Neural crest cell (in vitro differentiated cells): ENCODE results near the gene MMD2. TPM values are rescaled to one million over a fixed set of nuclear protein-coding genes. Genes with fewer than 3 reads are reported as not detected.

Source experiments
- DNase-seq: peaks from one replicate; pipeline ENCODE4 v3.0.0; 2021; ENCODE audit warnings: low read depth, mixed read lengths, low spot score
- H3K27ac Mint-ChIP-seq: one replicate; pipeline ENCODE4 v1.8.0; 2021; ENCODE audit warnings: mild to moderate bottlenecking, mixed read lengths; ENCODE audit not compliant: unreplicated experiment
- H3K27me3 Mint-ChIP-seq: 2 replicates; pipeline ENCODE4 v1.8.0; 2021; ENCODE audit warnings: low read depth, mild to moderate bottlenecking, mixed read lengths
- H3K36me3 Mint-ChIP-seq: 2 replicates; pipeline ENCODE4 v1.8.0; 2021; ENCODE audit warnings: low read depth, mild to moderate bottlenecking, mixed read lengths
- H3K4me1 Mint-ChIP-seq: 2 replicates; pipeline ENCODE4 v1.8.0; 2021; ENCODE audit warnings: mixed read lengths
- H3K4me3 Mint-ChIP-seq: one replicate; pipeline ENCODE4 v1.8.0; 2021; ENCODE audit warnings: mild to moderate bottlenecking, mixed read lengths
- H3K9me3 Mint-ChIP-seq: 2 replicates; pipeline ENCODE4 v1.8.0; 2021; ENCODE audit warnings: mixed read lengths
- CTCF ChIP-seq: fragments of 200-600 bp; sonication (generic); conservative IDR thresholded peaks from 2 replicates; pipeline ENCODE4 v1.5.0; 2021; ENCODE audit warnings: antibody characterized with exemption, mild to moderate bottlenecking
- total RNA-seq: library from RNA; stranded (reverse); gene quantifications from 2 replicates; pipeline ENCODE4 v1.2.1, GENCODE V29; 2021

Gene MMD2
- total RNA-seq, 1 donor from 2014 or later: not detected

GRCh38 chr7:4876586-4876985 is 82.4 kb downstream of the MMD2 start:
- H3K4me3 Mint-ChIP-seq: peak overlapping the region; percentile 9
- H3K9me3 Mint-ChIP-seq: no peaks in the 10 kb centered on the region
- no peak for DNase-seq
- H3K36me3 Mint-ChIP-seq: no peaks in the 10 kb centered on the region
- no peak overlapping the region for H3K27ac Mint-ChIP-seq
- no peak for TF ChIP-seq CTCF
- H3K27me3 Mint-ChIP-seq: no peaks in the 10 kb centered on the region
- H3K4me1 Mint-ChIP-seq: peaks cover 16% of the 10 kb centered on the region

DNA sequence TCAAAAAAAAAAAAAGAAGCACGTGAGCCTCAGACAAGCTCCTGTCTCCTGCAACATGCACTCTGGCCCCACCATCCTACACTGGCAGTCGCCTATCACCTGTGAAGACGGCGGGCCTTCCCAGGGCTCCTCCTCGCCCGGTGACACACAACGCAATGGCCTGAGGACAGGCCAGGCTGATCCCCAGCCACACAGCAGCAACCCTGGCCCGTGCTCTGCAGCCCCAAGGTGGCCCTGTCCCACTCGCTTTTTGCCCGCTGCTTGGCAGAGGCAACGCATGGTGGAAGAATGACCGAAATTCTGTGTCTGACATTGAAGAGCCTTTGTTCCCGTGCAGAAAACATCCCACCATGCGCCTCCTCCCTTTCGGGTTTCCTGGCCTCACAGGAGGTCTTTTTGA is 83.6 kb downstream of the MMD2 start:
- Mint-ChIP-seq H3K27me3 (no peaks in the 10 kb centered on the region), H3K4me1 (peaks cover 12% of the 10 kb centered on the region), H3K36me3 (no peaks in the 10 kb centered on the region), H3K4me3 (no peak overlapping the region), H3K9me3 (no peaks in the 10 kb centered on the region), H3K27ac (no peak overlapping the region)
- no peak for DNase-seq
- TF ChIP-seq CTCF: no peak

DNA sequence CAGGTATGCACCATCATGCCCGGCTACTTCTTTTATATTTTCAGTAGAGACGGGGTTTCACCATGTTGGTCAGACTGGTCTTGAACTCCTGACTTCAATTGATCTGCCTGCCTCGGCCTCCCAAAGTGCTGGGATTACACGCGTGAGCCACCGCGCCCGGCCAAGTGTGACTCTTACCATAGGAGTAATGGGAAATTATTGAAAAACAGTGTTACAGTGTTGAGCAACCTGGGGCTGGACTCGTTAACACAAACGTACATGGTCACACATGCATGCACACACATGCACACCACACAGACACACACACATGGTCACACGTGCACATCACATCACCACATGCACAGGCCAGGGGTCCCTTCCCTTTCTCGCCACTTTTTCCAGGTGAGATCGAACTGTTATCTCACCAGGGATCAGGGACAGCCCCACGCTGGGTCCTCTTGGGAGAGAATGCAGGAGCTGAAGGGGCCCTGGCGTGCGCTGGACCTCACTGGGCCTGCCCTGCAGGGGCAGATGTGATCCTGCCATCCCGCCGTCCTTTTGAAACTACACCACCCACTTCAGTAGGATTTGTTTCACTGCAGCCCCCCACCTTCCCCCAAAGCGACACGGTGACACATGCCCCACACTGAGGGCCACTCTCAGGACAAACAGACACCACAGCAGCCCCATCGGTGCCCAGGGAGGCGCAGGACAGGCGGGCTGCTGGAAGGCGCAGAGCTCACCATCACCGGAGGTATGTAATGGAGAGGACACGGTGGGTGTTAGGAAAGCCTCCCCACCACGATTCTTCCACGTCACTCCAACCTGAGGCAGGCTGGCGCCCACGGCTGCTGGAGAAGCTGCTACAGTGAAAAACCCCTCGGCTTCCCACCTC is 85.7 kb downstream of the MMD2 start:
- no peak for TF ChIP-seq CTCF
- Mint-ChIP-seq H3K9me3 (peaks cover 2% of the 10 kb centered on the region), H3K4me1 (no peaks in the 10 kb centered on the region), H3K36me3 (peaks cover 5% of the 10 kb centered on the region), H3K27me3 (no peaks in the 10 kb centered on the region), H3K4me3 (no peak overlapping the region), H3K27ac (no peak overlapping the region)
- no peak for DNase-seq

GRCh38 chr7:4871930-4872675 is 86.9 kb downstream of the MMD2 start:
- DNase-seq: no peak

More at GRCh38 chr7:4871930-4872675, 86.9 kb downstream of the MMD2 start:
- H3K9me3 Mint-ChIP-seq: peaks cover 2% of the 10 kb centered on the region
- H3K4me1 Mint-ChIP-seq: no peaks in the 10 kb centered on the region
- peak overlapping the region; percentile 51 for H3K4me3 Mint-ChIP-seq
- H3K27me3 Mint-ChIP-seq: no peaks in the 10 kb centered on the region
- H3K27ac Mint-ChIP-seq: no peak overlapping the region
- H3K36me3 Mint-ChIP-seq: peaks cover 6% of the 10 kb centered on the region
- no peak for TF ChIP-seq CTCF
